ENCODE results near the gene ARHGDIG. TPM values are rescaled to one million over a fixed set of nuclear protein-coding genes. Genes with fewer than 3 reads are reported as not detected.

Gene ARHGDIG
- total RNA-seq, 1 donor: not detected

DNA sequence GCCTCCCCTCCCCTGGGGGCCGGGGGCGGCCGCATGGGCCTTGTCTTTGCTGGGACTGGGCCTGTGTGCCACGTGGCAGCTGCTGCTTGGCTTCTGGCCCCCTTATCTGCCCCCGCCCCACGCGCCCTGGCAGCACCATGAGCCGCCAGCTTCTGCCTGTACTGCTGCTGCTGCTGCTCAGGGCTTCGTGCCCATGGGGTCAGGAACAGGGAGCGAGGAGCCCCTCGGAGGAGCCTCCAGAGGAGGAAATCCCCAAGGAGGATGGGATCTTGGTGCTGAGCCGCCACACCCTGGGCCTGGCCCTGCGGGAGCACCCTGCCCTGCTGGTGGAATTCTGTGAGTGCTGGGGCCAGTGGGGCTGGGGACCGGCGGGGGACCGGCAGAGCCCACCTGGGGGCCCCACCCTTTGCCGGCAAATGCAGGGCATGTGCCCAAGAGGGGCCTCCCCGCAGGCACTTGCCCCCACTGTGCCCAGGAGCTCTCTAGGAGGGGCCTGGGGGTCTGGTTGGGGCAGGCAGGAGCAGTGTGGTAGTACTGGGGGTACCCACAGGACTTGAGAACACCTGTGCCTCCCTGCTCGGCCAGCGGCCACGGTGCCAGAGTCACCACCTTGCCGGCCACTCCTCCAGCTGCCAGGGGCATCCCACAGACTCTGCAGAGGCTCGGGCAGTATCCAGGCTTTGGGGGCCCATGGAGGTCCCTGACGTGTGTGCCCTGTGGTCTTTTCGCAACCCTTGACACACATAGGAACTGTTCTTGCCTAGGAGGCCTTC, 2.8 kb downstream of the ARHGDIG start, which contains the start of gene PDIA2:
Gene PDIA2 (plus strand): TSS at position 132 of the 773 bp plus-strand sequence. CDS start 6 bp downstream, at position 138.
- Histone ChIP-seq H3K9me3 (ENCODE audit: low read depth, low read length) (no peaks in the 10 kb centered on the region), H3K4me1 (ENCODE audit: insufficient read depth, low read length) (no peaks in the 10 kb centered on the region), H2AFZ (ENCODE audit: low read length) (no peak within 1 kb of the TSS), H3K27ac (ENCODE audit: low read depth, low read length) (no peak within 1 kb of the TSS), H3K27me3 (ENCODE audit: insufficient read depth, low read length) (peaks cover 17% of the 10 kb centered on the region), H4K20me1 (ENCODE audit: insufficient read depth, low read length) (no peaks in the 10 kb centered on the region), H3K36me3 (ENCODE audit: insufficient read depth, low read length) (no peaks in the 10 kb centered on the region), H3K4me3 (ENCODE audit: insufficient read depth, low read length) (no peak within 1 kb of the TSS), H3K4me2 (ENCODE audit: insufficient read depth, low read length) (no peak within 1 kb of the TSS), H3K79me2 (ENCODE audit: insufficient read depth, low read length) (no peaks in the 10 kb centered on the region)
- DNase-seq (ENCODE audit: insufficient read length, low spot score, missing footprints): peak; percentile 94
- TF ChIP-seq, protein P1, sequence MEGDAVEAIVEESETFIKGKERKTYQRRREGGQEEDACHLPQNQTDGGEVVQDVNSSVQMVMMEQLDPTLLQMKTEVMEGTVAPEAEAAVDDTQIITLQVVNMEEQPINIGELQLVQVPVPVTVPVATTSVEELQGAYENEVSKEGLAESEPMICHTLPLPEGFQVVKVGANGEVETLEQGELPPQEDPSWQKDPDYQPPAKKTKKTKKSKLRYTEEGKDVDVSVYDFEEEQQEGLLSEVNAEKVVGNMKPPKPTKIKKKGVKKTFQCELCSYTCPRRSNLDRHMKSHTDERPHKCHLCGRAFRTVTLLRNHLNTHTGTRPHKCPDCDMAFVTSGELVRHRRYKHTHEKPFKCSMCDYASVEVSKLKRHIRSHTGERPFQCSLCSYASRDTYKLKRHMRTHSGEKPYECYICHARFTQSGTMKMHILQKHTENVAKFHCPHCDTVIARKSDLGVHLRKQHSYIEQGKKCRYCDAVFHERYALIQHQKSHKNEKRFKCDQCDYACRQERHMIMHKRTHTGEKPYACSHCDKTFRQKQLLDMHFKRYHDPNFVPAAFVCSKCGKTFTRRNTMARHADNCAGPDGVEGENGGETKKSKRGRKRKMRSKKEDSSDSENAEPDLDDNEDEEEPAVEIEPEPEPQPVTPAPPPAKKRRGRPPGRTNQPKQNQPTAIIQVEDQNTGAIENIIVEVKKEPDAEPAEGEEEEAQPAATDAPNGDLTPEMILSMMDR (IDR thresholded peaks at IDR 0.05; ENCODE audit: extremely low read depth, low read depth, low read length): no peak

DNA sequence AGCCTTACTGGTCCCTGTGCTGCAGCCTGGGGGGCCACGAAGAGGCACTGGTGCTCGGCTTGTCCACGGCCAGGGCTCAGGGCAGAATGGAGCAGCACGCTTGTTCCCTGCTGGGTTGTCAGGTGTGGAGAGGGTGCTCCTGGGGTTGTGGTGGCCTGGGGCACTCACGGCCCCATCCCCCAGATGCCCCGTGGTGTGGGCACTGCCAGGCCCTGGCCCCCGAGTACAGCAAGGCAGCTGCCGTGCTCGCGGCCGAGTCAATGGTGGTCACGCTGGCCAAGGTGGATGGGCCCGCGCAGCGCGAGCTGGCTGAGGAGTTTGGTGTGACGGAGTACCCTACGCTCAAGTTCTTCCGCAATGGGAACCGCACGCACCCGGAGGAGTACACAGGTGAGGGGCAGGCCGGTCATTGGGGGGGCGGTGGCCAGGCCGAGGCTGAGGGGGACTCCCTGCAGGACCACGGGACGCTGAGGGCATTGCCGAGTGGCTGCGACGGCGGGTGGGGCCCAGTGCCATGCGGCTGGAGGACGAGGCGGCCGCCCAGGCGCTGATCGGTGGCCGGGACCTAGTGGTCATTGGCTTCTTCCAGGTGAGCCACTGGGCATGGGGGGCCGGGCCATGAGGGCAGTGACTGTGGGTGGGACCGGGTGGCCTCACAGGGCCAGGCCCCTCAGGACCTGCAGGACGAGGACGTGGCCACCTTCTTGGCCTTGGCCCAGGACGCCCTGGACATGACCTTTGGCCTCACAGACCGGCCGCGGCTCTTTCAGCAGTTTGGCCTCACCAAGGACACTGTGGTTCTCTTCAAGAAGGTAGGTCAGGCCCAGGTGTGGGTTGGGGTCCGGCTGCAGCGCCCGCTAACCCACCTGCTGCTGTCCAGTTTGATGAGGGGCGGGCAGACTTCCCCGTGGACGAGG, 4.1 kb downstream of the ARHGDIG start:
- Histone ChIP-seq H3K4me3 (ENCODE audit: insufficient read depth, low read length) (no peak overlapping the region), H2AFZ (ENCODE audit: low read length) (no peak overlapping the region), H3K9me3 (ENCODE audit: low read depth, low read length) (no peaks in the 10 kb centered on the region), H3K4me1 (ENCODE audit: insufficient read depth, low read length) (no peaks in the 10 kb centered on the region), H3K27ac (ENCODE audit: low read depth, low read length) (no peak overlapping the region), H3K4me2 (ENCODE audit: insufficient read depth, low read length) (no peak overlapping the region), H3K79me2 (ENCODE audit: insufficient read depth, low read length) (no peaks in the 10 kb centered on the region), H3K27me3 (ENCODE audit: insufficient read depth, low read length) (peaks cover 13% of the 10 kb centered on the region), H4K20me1 (ENCODE audit: insufficient read depth, low read length) (no peaks in the 10 kb centered on the region), H3K36me3 (ENCODE audit: insufficient read depth, low read length) (no peaks in the 10 kb centered on the region)
- peak; percentile 92 for DNase-seq (ENCODE audit: insufficient read length, low spot score, missing footprints)
- TF ChIP-seq, protein P1 (IDR thresholded peaks at IDR 0.05; ENCODE audit: extremely low read depth, low read depth, low read length): no peak

DNA sequence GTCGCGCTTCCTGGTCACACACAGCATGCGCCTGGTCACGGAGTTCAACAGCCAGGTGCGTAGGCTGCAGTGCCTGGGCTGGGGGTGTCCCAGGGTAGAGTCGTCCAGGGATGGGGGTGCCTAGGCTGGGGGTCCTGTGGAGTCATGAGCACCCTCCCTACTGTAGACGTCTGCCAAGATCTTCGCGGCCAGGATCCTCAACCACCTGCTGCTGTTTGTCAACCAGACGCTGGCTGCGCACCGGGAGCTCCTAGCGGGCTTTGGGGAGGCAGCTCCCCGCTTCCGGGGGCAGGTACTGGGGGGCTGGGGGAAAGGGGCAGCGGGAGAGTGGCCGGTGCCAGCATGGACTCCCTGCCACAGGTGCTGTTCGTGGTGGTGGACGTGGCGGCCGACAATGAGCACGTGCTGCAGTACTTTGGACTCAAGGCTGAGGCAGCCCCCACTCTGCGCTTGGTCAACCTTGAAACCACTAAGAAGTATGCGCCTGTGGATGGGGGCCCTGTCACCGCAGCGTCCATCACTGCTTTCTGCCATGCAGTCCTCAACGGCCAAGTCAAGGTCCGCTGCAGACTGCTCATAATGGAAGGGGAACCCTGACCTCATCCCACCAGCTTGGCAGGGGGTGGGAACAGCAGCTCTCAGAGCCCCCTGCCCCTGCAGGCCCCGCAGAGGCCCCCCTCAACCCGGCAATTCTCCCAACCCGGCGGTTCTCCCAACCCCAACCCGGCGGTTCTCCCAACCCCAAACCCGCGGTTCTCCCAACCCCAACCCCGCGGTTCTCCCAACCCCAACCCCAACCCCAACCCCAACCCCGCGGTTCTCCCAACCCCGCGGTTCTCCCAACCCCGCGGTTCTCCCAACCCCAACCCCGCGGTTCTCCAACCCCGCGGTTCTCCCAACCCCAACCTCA, 5.0 kb downstream of the ARHGDIG start:
- H2AFZ ChIP-seq (ENCODE audit: low read length): no peak overlapping the region
- no peak overlapping the region for H3K4me2 ChIP-seq (ENCODE audit: insufficient read depth, low read length)
- no peaks in the 10 kb centered on the region for H4K20me1 ChIP-seq (ENCODE audit: insufficient read depth, low read length)
- peaks cover 10% of the 10 kb centered on the region for H3K27me3 ChIP-seq (ENCODE audit: insufficient read depth, low read length)
- no peak overlapping the region for H3K27ac ChIP-seq (ENCODE audit: low read depth, low read length)
- H3K4me1 ChIP-seq (ENCODE audit: insufficient read depth, low read length): no peaks in the 10 kb centered on the region
- no peak for DNase-seq (ENCODE audit: insufficient read length, low spot score, missing footprints)
- no peak overlapping the region for H3K4me3 ChIP-seq (ENCODE audit: insufficient read depth, low read length)
- H3K9me3 ChIP-seq (ENCODE audit: low read depth, low read length): no peaks in the 10 kb centered on the region
- no peaks in the 10 kb centered on the region for H3K36me3 ChIP-seq (ENCODE audit: insufficient read depth, low read length)
- H3K79me2 ChIP-seq (ENCODE audit: insufficient read depth, low read length): no peaks in the 10 kb centered on the region
- TF ChIP-seq, protein P1 (IDR thresholded peaks at IDR 0.05; ENCODE audit: extremely low read depth, low read depth, low read length): no peak
